Measurements from ENCODE around the gene SUGP1. TPM values are rescaled to one million over a fixed set of nuclear protein-coding genes. Genes with fewer than 3 reads are reported as not detected.

The SUGP1 gene
- total and polyA plus RNA-seq, 2 of the 4 experiments (the other 2 are of a cell fraction) = 33.2 to 35.8 TPM

DNA sequence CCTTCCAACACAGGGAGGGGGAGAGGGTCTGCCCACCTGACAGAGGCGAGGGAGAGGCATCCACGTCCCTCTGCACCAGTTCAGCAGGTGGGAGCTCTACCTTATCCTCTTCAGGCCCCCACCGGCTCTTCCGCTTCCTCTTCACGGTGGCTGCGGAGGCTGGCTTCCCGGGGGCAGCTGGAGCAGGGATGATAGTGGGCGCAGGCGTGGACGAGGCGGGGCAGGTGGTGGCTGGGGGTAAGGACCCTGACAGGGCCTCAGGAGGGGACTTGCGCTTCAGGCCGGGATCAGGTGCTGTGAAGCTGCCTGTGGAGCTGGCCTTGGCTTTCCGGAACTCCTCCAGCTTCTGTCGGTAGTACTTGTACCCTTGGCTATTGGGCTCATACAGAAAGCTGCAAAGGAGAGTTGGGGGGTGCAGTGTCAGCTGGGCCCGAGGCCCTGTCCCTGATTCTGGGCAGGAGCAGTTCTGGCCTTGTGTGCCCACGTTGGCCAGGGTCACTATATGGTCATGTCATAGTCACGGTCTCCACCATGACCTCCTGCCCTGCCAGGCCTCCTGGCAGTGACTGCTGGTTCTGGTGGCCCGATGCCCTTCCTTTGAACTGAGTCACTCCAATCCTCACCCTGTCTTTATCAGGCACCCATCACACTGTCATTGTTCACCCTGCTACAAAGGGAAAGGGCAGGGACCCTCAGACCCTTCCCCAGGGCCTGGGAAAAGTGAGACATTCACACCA lies 23.2 kb downstream of the SUGP1 start:
- peaks cover 47% of the 10 kb centered on the region for H3K36me3 ChIP-seq (ENCODE audit: control insufficient read depth, insufficient read depth, low read length)
- no peak overlapping the region for H4K91ac ChIP-seq (ENCODE audit: insufficient read depth, low read depth, low read length)
- in situ Hi-C loops (cut with MboI; ENCODE audit: low sequenced_read_pairs) (no loop called here), dilution Hi-C loops (cut with HindIII; ENCODE audit: low sequenced_read_pairs, unreplicated experiment) (no loop called here), intact Hi-C loops (cut with micrococcal nuclease) (no loop called here)
- no peak overlapping the region for H2AK5ac ChIP-seq (ENCODE audit: low read depth, low read length)
- no peak overlapping the region for H2AFZ ChIP-seq (replicated peaks; ENCODE audit: low read length, poor library complexity)
- H3K79me1 ChIP-seq (ENCODE audit: low read depth in 1 of 2, low read length in 2 of 2) = peaks cover 0 to 4% of the 10 kb centered on the region in 2 experiments; a peak in 2 of 4 replicates
- no peaks in the 10 kb centered on the region for H3K9me1 ChIP-seq (ENCODE audit: insufficient read depth, low read length)
- H3K4me2 ChIP-seq (ENCODE audit: low read depth, low read length) = no peak overlapping the region
- H3K14ac ChIP-seq (replicated peaks; ENCODE audit: low read depth, low read length) = no peak overlapping the region
- BruUV-seq (replicated peaks) = no TSS peak
- no peak overlapping the region for H4K5ac ChIP-seq (ENCODE audit: low read depth, low read length)
- H2BK20ac ChIP-seq (ENCODE audit: low read depth, low read length) = no peak overlapping the region
- H3K4me3 ChIP-seq (ENCODE audit: insufficient read depth, low read depth, low read length) = no peak overlapping the region
- H3K56ac ChIP-seq (ENCODE audit: extremely low read depth, insufficient read depth, low read length) = no peak overlapping the region
- no peak overlapping the region for H3K18ac ChIP-seq (ENCODE audit: low read depth, low read length)
- no peak for ATAC-seq (ENCODE audit: low read depth)
- no peak for TF ChIP-seq CHD1 (IDR thresholded peaks at IDR 0.05; ENCODE audit: low read depth, low read length)
- no peak for TF ChIP-seq RAD21 (IDR thresholded peaks at IDR 0.05; ENCODE audit: low read length)
- no peak for TF ChIP-seq USF2 (IDR thresholded peaks at IDR 0.05; ENCODE audit: low read depth, low read length)
- TF ChIP-seq, protein P1, sequence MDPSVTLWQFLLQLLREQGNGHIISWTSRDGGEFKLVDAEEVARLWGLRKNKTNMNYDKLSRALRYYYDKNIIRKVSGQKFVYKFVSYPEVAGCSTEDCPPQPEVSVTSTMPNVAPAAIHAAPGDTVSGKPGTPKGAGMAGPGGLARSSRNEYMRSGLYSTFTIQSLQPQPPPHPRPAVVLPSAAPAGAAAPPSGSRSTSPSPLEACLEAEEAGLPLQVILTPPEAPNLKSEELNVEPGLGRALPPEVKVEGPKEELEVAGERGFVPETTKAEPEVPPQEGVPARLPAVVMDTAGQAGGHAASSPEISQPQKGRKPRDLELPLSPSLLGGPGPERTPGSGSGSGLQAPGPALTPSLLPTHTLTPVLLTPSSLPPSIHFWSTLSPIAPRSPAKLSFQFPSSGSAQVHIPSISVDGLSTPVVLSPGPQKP (IDR thresholded peaks at IDR 0.05; ENCODE audit: borderline replicate concordance, low read depth, low read length) = no peak
- no peak for TF ChIP-seq POLR2A (IDR thresholded peaks at IDR 0.05; ENCODE audit: low read depth, low read length)
- TF ChIP-seq SMC3 (IDR thresholded peaks at IDR 0.05; ENCODE audit: low read depth, low read length) = no peak
- TF ChIP-seq BHLHE40 (IDR thresholded peaks at IDR 0.05; ENCODE audit: low read depth, low read length) = no peak
- TF ChIP-seq FOS (IDR thresholded peaks at IDR 0.05; ENCODE audit: low read depth, low read length) = no peak
- TF ChIP-seq NFE2L2 (IDR thresholded peaks at IDR 0.05; ENCODE audit: low read depth, low read length) = no peak
- no peak for TF ChIP-seq CTCF (conservative IDR thresholded peaks at IDR 0.05; ENCODE audit: low read depth, low read length)
- TF ChIP-seq RCOR1 (IDR thresholded peaks at IDR 0.05; ENCODE audit: insufficient replicate concordance, low read length) = no peak
- no peak for TF ChIP-seq CEBPB (IDR thresholded peaks at IDR 0.05; ENCODE audit: low read depth, low read length)
- TF ChIP-seq MAZ (IDR thresholded peaks at IDR 0.05; ENCODE audit: borderline replicate concordance, low read depth, low read length) = no peak
- TF ChIP-seq RFX5 (IDR thresholded peaks at IDR 0.05; ENCODE audit: low read depth, low read length) = no peak
- no peak for TF ChIP-seq MXI1 (IDR thresholded peaks at IDR 0.05; ENCODE audit: borderline replicate concordance, low read depth, low read length)
- no peak for TF ChIP-seq MAFK (IDR thresholded peaks at IDR 0.05; ENCODE audit: low read depth, low read length)
- no peak overlapping the region for H3K23ac ChIP-seq (ENCODE audit: low read depth, low read length)
- H3K4ac ChIP-seq (ENCODE audit: low read depth, low read length) = no peak overlapping the region
- H4K20me1 ChIP-seq (ENCODE audit: insufficient read depth, low read length) = no peaks in the 10 kb centered on the region
- POLR2A ChIA-PET (ENCODE audit: unreplicated experiment) = no interaction called here
- DNase-seq = no peak
- H3K27me3 ChIP-seq (ENCODE audit: control insufficient read depth, insufficient read depth, low read length) = no peaks in the 10 kb centered on the region
- no peak overlapping the region for H2BK120ac ChIP-seq (ENCODE audit: low read depth, low read length)
- peak overlapping the region; percentile 25 for H2AK9ac ChIP-seq (replicated peaks; ENCODE audit: low read depth, low read length, poor library complexity)
- H3K9ac ChIP-seq (ENCODE audit: low read depth, low read length) = no peak overlapping the region
- H2BK15ac ChIP-seq (ENCODE audit: low read depth, low read length) = no peak overlapping the region
- no peak overlapping the region for H4K8ac ChIP-seq (ENCODE audit: low read depth in 2 of 2, low read length in 2 of 2)
- H3K9me3 ChIP-seq (ENCODE audit: control insufficient read depth, insufficient read depth, low read length) = no peaks in the 10 kb centered on the region
- H3K4me1 ChIP-seq (ENCODE audit: control insufficient read depth, insufficient read depth, low read length) = no peaks in the 10 kb centered on the region
- H2BK5ac ChIP-seq (ENCODE audit: low read depth, low read length, poor library complexity, severe bottlenecking) = no peak overlapping the region
- no peak overlapping the region for H3K27ac ChIP-seq (ENCODE audit: insufficient read depth, low read length)
- CTCF ChIA-PET = no interaction called here
- WGBS, 2 experiments (ENCODE audit: extremely low coverage in 2 of 2, insufficient read length in 1 of 2) = 92% methylated on average over 8 of the region's 19 CpGs; no CpG with 5 or more reads in 1 of the 2 experiments

All from IMR-90 (cell line).